ENCODE measurements around the gene SPACA4. TPM values are rescaled to one million over a fixed set of nuclear protein-coding genes. Genes with fewer than 3 reads are reported as not detected.
A peak's percentile ranks its signal among the peaks of the same experiment; 100 is the strongest.

Gene SPACA4
- polyA plus RNA-seq, 1 of the 3 experiments (the other 2 are of a cell fraction) = not detected

DNA sequence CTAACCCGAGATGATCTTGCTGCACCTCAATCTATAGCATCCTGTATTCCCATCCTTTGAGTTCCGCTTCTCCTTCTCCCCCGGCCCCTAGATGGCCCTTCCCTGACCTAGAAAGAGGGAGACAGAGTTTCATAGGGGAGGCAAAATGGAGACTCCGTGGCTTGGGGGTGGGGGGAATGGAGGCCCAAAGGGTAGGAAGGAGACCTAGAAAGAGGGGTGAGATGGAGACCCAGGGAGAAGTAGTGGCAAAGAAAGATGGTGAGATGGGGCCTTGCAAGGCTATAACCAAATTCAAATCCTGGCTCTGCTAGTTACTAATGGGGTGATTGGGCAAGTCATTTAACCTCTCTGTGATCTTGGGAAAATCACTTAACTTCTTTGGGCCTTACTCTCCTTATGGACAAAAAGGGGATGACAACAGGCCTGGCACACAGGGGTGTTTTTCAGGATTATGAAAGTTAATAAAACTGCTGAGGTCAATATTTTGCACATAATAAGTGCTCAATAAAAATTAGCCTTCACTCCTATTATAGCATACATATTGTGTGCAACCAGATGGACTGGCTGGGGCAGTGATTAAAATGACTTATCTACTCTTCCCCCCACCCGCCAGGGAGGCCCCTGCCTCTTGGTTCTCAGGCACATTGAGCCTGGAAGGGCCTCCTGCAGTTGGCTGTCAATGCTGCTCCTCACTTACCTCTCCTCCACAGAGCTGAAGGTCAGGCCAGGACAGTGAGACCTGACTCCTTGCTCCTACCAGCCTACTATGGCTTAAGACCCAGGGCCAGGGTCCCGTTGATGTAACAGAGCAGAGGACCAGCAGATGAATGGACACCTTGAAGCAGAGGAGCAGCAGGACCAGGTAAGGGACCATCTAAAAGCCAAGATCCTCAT lies 13.4 kb downstream of the SPACA4 start:
- Histone ChIP-seq H3F3A (replicated peaks; ENCODE audit: insufficient read depth) (peaks cover 52% of the 10 kb centered on the region), H3K9ac (peak overlapping the region; percentile 79), H3K9me2 (no peaks in the 10 kb centered on the region), H3K27ac (ENCODE audit: low read depth in 2 of 2, low read length in 1 of 2) (peak overlapping the region; percentile 74 to 87), H4K20me1 (ENCODE audit: insufficient read depth) (peaks cover 37% of the 10 kb centered on the region), H3K4me1 (ENCODE audit: control insufficient read depth in 1 of 2, insufficient read depth in 2 of 2, low read depth in 1 of 2, low read length in 1 of 2) (peaks cover 15 to 37% of the 10 kb centered on the region in 2 experiments; a peak in 3 of 4 replicates), H3K4me2 (peak overlapping the region; percentile 74), H3K9me3 (no peaks in the 10 kb centered on the region), H2AFZ (ENCODE audit: low read depth) (peak overlapping the region; percentile 36), H3K4me3 (ENCODE audit: low read depth in 2 of 2, low read length in 1 of 2) (peak overlapping the region; percentile 67 to 93), H3K36me3 (replicated peaks in 1 of 2; ENCODE audit: control insufficient read depth in 1 of 2, insufficient read depth in 2 of 2, low read length in 1 of 2) (peaks cover 28 to 32% of the 10 kb centered on the region in 2 experiments), H3K27me3 (ENCODE audit: insufficient read depth) (no peaks in the 10 kb centered on the region), H3K79me2 (ENCODE audit: insufficient read depth) (peaks cover 38% of the 10 kb centered on the region)
- TF ChIP-seq RAD21 (IDR thresholded peaks at IDR 0.05; ENCODE audit: low read length) (no peak), FOXJ3 (CRISPR knock-in tag; IDR thresholded peaks at IDR 0.05) (no peak), EZH2phosphoT487 (IDR thresholded peaks at IDR 0.05; ENCODE audit: borderline replicate concordance, low read depth) (no peak), EP300 (IDR thresholded peaks at IDR 0.05; ENCODE audit: borderline replicate concordance in 1 of 2, low read depth in 1 of 2, low read length in 1 of 2) (no peak), JUND (IDR thresholded peaks at IDR 0.05) (no peak), SIN3A (IDR thresholded peaks at IDR 0.05; ENCODE audit: borderline replicate concordance, low read depth, low read length) (no peak), YY1 (IDR thresholded peaks at IDR 0.05; ENCODE audit: low read depth) (no peak), RFX5 (IDR thresholded peaks at IDR 0.05; ENCODE audit: low read length) (no peak), TAF1 (IDR thresholded peaks at IDR 0.05; ENCODE audit: borderline replicate concordance, low read depth, low read length) (no peak), FOSL2 (IDR thresholded peaks at IDR 0.05; ENCODE audit: borderline replicate concordance, low read depth) (no peak)
- TF ChIP-seq, protein P1, sequence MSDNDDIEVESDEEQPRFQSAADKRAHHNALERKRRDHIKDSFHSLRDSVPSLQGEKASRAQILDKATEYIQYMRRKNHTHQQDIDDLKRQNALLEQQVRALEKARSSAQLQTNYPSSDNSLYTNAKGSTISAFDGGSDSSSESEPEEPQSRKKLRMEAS (IDR thresholded peaks at IDR 0.05; ENCODE audit: low read depth) = no peak
- TF ChIP-seq, protein P2, sequence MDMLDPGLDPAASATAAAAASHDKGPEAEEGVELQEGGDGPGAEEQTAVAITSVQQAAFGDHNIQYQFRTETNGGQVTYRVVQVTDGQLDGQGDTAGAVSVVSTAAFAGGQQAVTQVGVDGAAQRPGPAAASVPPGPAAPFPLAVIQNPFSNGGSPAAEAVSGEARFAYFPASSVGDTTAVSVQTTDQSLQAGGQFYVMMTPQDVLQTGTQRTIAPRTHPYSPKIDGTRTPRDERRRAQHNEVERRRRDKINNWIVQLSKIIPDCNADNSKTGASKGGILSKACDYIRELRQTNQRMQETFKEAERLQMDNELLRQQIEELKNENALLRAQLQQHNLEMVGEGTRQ (IDR thresholded peaks at IDR 0.05; ENCODE audit: borderline replicate concordance, low read depth, low read length) = no peak
- TF ChIP-seq, protein P3, sequence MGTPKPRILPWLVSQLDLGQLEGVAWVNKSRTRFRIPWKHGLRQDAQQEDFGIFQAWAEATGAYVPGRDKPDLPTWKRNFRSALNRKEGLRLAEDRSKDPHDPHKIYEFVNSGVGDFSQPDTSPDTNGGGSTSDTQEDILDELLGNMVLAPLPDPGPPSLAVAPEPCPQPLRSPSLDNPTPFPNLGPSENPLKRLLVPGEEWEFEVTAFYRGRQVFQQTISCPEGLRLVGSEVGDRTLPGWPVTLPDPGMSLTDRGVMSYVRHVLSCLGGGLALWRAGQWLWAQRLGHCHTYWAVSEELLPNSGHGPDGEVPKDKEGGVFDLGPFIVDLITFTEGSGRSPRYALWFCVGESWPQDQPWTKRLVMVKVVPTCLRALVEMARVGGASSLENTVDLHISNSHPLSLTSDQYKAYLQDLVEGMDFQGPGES (IDR thresholded peaks at IDR 0.05; ENCODE audit: low read depth, low read length) = no peak
- TF ChIP-seq, protein P4, sequence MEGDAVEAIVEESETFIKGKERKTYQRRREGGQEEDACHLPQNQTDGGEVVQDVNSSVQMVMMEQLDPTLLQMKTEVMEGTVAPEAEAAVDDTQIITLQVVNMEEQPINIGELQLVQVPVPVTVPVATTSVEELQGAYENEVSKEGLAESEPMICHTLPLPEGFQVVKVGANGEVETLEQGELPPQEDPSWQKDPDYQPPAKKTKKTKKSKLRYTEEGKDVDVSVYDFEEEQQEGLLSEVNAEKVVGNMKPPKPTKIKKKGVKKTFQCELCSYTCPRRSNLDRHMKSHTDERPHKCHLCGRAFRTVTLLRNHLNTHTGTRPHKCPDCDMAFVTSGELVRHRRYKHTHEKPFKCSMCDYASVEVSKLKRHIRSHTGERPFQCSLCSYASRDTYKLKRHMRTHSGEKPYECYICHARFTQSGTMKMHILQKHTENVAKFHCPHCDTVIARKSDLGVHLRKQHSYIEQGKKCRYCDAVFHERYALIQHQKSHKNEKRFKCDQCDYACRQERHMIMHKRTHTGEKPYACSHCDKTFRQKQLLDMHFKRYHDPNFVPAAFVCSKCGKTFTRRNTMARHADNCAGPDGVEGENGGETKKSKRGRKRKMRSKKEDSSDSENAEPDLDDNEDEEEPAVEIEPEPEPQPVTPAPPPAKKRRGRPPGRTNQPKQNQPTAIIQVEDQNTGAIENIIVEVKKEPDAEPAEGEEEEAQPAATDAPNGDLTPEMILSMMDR (IDR thresholded peaks at IDR 0.05) = no peak
- TF ChIP-seq, protein P5, sequence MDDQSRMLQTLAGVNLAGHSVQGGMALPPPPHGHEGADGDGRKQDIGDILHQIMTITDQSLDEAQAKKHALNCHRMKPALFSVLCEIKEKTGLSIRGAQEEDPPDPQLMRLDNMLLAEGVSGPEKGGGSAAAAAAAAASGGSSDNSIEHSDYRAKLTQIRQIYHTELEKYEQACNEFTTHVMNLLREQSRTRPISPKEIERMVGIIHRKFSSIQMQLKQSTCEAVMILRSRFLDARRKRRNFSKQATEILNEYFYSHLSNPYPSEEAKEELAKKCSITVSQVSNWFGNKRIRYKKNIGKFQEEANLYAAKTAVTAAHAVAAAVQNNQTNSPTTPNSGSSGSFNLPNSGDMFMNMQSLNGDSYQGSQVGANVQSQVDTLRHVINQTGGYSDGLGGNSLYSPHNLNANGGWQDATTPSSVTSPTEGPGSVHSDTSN (IDR thresholded peaks at IDR 0.05) = no peak
- POLR2A ChIA-PET = interaction anchor here (0.6 to 1.4 kb wide), 9 partner anchors 10 to 179 kb away, joined by 3 to 17 read pairs (median 3); partner anchors contain the start of gene CA11
- no peak for DNase-seq
- CTCF ChIA-PET = interaction anchor here (0.8 to 1.7 kb wide), 4 partner anchors 14 to 130 kb away, joined by 3 to 6 read pairs (median 4); partner anchors contain the start of gene CA11
- WGBS (ENCODE audit: low lambda C conversion rate) = 33% methylated on average over 6 of the region's 6 CpGs

Data from SK-N-SH (cell line).